ENCODE data around the gene GLIS1.

DNA sequence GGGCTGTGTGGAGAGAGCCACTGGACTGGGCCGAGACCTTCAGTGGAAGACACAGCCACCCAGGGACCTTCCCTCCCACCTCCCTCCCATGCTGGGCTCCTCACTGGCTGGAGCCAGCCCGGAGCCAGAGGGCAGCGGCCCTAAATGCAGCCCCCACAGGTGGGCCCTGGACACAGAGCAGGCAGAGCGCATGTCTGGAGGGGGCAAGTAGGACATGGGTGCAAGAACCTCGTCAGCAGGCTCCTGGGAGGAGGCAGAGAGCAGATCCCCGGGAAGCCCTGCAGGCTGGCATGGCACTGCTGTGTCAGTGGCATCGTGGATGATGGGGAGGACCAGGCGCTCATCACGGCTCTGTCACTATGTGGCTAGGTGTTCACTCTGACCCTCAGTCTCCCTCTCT lies 234.1 kb downstream of the GLIS1 start:
- TF ChIP-seq POLR2A (IDR thresholded peaks at IDR 0.05) (no peak), POLR2AphosphoS5 (IDR thresholded peaks at IDR 0.05) (no peak), EP300 (IDR thresholded peaks at IDR 0.05) (no peak)
- TF ChIP-seq, protein P1, sequence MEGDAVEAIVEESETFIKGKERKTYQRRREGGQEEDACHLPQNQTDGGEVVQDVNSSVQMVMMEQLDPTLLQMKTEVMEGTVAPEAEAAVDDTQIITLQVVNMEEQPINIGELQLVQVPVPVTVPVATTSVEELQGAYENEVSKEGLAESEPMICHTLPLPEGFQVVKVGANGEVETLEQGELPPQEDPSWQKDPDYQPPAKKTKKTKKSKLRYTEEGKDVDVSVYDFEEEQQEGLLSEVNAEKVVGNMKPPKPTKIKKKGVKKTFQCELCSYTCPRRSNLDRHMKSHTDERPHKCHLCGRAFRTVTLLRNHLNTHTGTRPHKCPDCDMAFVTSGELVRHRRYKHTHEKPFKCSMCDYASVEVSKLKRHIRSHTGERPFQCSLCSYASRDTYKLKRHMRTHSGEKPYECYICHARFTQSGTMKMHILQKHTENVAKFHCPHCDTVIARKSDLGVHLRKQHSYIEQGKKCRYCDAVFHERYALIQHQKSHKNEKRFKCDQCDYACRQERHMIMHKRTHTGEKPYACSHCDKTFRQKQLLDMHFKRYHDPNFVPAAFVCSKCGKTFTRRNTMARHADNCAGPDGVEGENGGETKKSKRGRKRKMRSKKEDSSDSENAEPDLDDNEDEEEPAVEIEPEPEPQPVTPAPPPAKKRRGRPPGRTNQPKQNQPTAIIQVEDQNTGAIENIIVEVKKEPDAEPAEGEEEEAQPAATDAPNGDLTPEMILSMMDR (IDR thresholded peaks at IDR 0.05) = no peak

All from stomach (tissue), 4 donors.